Embryonic facial prominence (tissue), 1 donor: ENCODE measurements around the gene TTPAL.

ENCODE experiments used
- DNase-seq: peaks from one replicate; pipeline ENCODE4 v3.0.0-alpha.2; 2016; ENCODE audit errors: extremely low spot score

TTPAL gene

DNA sequence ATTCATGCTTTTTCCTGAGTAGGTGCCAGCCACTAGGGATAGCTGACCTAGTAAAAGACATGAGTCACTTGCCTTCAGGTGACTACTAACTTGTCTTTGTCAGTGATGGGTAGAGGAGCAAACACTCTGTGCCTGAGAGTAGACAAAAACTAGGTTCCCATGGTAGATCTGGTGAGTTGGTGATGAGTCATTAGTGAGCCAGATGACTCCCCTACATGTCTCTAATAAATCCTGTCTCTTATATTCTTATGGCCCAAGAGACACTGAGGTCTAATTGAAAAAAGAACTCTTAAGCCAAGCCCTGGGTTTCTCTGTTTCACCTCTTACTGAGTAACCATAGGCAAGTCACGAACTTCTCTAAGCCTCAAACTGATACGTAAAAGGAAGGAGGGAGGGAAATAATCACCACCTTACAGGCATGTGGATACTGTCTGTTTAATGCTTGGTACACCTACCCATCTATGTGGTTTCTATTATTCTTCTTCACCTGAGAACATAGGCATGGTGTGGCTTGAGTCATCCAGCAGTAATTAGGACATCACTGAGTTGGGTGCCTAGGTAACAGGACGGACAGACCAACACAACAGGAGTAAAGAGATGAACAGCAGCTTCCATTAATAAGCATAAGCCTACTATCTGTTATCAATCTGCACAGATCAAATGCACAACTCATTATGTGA lies 20.3 kb downstream of the TTPAL start:
- no peak for DNase-seq

DNA sequence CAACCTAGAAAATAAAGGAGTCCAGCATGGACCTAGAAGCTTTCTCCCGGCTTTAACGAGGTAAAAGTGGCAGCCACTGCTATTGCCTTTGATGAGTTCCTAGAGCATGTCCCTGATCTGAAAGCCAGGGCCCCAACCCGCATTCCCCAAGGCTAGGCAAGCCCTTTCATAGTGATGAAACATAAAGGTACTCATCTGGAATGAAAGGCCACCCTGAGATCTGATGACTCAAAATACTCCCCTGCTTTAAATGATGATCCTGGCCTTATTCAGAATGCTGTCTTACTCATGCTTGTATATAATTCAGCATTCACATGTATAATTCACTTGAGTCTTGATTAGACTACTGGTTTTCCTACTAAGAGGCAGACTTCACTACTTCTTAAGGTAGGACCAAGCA lies 21.3 kb downstream of the TTPAL start:
- DNase-seq, result no peak

DNA sequence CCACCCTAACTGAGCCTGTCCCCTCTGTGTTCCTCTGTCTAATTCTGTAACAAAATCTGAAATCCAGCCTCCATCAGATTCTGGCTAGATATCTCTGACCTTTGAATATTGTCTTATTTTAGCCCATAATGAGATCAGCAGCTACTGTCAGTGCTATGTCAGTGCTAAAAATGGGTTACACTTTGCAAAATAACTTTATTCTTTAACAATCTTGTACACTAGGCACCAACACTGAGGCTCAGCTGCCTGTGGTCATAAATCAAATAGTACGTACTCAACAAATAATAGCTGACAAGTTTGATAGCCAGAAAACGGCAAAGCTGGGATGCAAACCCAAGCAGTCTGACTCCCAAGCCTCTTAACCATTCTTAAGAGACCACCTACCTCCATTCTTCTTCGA lies 22.1 kb downstream of the TTPAL start:
- no peak for DNase-seq

DNA sequence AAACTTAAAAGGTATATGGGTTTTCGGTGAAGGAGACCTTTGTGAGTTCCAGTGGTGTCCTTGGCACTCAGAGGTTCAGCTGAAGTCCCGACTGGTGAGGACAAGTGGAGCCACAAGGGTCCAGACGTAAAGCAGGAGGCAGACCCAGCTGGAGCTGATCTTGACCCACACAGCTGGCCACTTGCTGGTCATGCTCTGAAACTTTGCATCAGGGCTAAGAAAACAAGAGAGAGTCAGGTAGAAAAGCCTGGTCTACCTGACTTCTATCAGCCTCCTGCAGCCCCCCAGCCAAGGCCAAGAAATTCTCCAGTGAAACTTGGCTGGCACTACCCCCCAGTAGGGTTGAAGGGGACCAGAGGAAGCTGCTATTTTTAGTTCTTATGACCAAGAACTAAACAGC lies 24.5 kb downstream of the TTPAL start:
- DNase-seq, result no peak

- DNase-seq, result no peak
Observed at GRCh38 chr20:44501448-44501847, 25.8 kb downstream of the TTPAL start.

- no peak for DNase-seq
Observed at GRCh38 chr20:44502968-44503367, 27.3 kb downstream of the TTPAL start.

GRCh38 chr20:44504402-44505307 lies 29.0 kb downstream of the TTPAL start:
- DNase-seq, result no peak

GRCh38 chr20:44509762-44510161 lies 34.1 kb downstream of the TTPAL start:
- DNase-seq, result no peak

- no peak for DNase-seq
Observed at GRCh38 chr20:44513871-44514270, 38.2 kb downstream of the TTPAL start.

DNA sequence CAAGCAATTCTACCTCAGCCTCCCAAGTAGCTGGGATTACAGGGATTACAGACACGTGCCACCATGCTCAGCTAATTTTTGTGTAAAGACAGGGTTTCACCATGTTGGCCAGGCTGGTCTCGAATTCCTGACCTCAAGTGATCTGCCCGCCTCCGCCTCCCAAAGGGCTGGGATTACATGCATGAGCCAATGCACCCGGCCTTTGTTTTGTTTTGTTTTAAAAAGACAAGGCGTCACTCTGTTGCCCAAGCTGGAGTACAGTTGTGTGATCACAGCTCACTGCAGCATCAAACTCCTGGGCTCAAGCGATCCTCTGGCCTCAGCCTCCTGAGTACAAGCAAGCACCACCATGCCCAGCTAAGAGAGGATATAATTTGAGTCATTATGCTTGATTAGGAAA lies 40.8 kb downstream of the TTPAL start:
- DNase-seq, result no peak

DNA sequence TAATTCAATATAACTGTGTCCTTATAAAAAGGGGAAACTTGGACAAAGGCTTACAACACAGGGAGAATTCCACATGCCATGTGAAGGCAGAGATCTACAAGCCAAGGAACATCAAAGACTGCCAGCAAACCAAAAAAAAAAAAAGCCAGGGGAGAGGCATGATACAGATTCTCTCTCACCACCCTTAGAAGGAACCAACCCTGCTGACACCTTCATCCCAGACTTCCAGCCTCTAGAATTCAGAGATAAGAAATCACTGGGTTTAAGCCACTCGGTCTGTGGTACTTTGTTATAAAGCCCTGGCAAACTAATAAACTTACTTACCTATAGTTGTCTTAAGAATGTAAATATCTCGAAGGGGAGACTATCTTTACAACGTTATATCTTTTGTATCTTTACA lies 41.8 kb downstream of the TTPAL start:
- DNase-seq, result no peak

DNA sequence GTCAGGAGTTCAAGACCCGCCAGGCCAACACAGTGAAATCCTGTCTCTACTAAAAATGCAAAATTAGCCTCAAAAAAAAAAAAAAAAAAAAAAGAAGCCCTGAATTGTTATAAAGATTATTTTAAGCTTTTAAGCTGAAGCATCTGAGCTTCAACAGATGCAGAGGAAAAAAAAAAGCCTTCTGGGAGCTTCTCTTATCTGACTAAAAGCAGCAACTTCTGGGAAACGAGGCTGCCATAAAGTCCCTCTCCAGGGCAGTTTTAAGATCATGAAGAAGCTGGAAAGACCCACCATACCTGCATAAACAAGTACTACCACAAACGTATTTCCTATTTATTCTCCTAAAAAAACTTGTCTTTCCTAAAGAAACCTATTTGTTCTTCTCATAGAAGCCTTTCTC lies 42.6 kb downstream of the TTPAL start:
- DNase-seq, result no peak

DNA sequence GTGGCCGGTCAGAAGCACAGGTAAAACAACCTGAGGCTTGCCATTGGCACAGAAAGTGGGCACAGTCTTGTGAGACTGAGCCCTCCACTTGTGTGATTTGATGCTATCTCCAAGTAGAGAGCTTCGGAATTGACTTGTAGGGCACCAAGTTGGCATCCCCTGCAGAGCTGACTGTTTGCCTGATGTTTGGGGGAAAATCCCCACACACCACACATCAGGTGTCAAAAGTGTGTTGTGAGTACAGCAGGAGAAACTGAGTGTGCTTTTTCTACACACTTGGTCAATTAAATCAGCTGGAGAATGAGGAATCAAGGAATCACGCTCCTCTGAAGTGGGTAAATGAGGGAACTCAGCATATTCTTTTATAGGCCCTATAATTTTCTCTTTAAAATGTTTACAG lies 45.2 kb downstream of the TTPAL start:
- no peak for DNase-seq

DNA sequence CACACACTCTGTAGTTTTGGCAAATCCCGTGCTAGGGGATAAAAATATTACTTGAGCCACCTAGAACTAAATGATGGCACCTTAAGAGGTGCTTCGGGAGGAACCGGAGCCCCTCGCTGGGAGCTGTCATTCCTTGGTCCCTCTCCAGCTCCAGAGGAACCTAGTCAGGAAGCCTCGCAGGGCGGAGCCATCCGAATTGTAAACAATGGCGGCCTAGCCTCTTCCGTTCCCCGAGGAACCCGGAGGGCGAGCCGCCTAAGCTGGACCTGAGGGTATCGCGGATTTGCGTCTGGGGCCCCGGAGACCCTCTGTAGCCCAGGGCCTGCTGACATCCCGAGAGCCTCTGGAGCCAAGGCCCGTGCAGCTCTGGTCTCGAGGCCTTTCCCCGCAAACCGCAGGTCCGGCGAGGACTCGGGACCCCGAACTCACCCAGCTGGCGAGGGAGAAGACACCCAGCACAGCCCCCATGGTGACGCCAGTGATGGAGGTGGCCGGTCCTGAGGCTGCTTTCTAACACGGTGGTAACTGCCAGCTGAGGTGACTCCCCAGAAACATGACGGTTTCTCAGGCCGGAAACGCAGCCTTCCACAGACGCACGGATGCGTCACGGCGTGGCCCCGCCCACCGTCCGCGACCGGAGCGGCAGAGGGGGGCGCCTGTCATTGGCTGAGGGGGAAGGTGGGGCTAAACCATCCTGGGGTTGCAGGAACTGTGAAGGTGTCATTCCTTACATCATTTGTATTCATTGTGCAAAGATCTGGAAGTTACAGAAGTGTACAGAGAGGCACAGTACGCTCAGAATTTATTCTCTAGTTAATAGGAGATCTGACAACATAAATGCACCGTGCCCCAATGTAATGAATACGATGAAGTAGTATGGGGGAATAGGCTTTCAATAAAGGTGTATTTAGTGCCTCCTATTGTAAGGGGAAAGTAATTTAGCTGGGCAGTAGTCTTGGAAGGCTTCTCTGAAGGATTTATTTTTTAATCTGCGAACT lies 46.1 kb downstream of the TTPAL start, which contains the start of gene SERINC3:
Gene SERINC3 (minus strand): TSS at position 587 of the 998 bp plus-strand sequence. CDS start 119 bp downstream, at position 468.
- peak; percentile 82 for DNase-seq

DNA sequence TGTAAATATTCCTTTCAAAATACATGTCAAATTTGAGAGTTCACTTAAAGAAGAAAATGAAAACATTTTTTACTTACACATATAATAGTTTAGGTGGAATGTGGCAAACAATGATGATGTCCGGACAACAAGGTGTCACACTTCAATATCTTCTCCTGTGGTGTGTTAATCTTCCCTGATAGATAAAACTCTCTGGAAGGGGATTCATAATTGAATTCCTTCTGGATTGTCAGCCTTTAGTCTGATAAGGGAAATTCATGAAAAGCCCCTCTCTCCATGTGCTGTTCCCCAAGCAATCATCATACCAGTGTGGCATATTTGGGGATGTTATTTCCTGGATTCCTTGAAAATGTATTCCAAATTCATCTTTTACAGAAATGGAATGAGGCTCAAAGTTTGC lies 47.2 kb downstream of the TTPAL start:
- DNase-seq, result no peak

- DNase-seq, result no peak
Observed at GRCh38 chr20:44523746-44524145, 48.1 kb downstream of the TTPAL start.

- DNase-seq, result no peak
Observed at GRCh38 chr20:44526129-44526528, 50.5 kb downstream of the TTPAL start.

DNA sequence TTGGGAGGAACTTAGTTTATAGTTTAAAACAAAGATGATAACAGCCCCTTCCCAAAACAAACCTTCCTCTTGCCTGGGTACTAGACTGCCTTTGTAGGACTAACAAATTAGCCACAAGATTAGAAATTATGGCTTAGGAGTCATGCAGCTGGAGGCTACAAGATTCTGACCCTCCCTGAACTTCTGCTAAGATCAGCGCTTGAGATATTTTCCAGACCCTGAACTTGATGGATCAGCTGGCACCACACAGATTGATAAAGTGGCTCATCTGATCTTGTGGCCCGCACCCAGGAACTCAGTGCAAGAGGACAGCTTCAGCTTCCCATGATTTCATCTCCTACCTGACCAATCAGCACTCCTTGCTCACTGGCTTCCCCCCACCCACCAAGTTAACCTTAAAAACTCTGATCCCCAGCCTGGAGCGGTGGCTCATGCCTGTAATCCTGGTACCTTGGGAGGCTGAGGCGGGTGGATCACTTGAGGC lies 52.1 kb downstream of the TTPAL start:
- no peak for DNase-seq

DNA sequence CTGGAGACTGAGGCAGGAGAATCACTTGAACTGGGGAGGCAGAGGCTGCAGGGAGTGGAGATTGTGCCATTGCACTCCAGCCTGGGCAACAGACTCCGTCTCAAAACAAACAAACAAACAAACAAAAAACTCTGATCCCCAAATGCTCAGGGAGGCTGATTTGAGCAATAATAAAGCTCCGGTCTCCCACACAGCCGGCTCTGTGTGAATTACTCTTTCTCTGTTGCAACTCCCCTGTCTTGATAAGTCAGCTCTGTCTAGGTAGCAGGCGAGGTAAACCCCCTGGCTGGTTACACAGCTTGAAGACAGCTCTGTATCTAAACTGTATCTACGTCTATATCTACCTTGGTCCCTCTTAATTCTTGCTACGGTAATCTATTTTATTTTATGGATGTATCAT lies 52.6 kb downstream of the TTPAL start:
- no peak for DNase-seq

GRCh38 chr20:44532259-44532980 lies 56.7 kb downstream of the TTPAL start:
- no peak for DNase-seq

DNA sequence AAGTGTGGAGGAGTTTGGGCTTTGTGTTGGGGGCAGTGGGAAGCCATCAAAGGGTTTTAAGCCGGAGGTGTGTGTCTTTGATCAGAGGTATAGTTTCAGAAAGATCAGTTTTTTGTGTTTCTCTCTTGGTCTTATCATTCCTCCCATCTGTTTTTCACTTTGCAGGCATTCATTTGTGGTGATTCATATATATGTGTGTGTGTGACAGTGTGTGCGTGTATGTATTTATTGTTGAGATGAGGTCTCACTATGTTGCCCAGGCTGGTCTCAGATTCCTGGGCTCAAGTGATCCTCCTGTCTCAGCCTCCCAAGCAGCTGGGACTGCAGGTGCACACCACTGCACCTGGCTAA lies 57.3 kb downstream of the TTPAL start:
- no peak for DNase-seq
